GM19193 (cell line): ENCODE data around the gene MACROD1.

Source experiments
- POLR2A ChIP-seq: IDR thresholded peaks from 4 replicates; pipeline ENCODE4 v1.6.1; 2011; ENCODE audit not compliant: insufficient read depth, insufficient read length; ENCODE audit errors: extremely low read depth

The MACROD1 gene

GRCh38 chr11:64020976-64021756 is 144.7 kb downstream of the MACROD1 start:
- TF ChIP-seq POLR2A, result no peak

- TF ChIP-seq POLR2A, result no peak
Observed at GRCh38 chr11:64019106-64020037, 146.5 kb downstream of the MACROD1 start.

DNA sequence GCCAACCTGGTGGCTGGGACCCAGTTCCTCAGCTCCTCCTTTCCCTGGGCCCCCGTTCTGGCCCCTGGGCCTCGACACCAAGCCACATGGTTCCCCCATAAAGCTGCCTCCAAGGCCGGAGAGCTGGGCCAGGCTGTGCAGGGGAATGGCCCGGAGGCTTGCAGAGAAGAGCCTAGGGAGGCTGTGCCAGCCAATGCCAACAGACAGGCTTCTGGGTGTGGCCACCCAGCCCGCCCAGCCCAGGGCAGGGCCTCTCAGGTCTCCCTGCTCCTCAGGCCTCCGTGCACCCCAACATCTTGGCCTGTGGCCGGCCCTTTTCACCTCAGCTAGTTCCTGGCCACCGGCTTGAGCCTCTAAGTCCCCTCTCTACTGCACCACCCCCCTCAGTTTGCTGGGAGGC is 147.6 kb downstream of the MACROD1 start:
- no peak for TF ChIP-seq POLR2A

GRCh38 chr11:64017945-64018224 is 148.0 kb downstream of the MACROD1 start:
- no peak for TF ChIP-seq POLR2A

DNA sequence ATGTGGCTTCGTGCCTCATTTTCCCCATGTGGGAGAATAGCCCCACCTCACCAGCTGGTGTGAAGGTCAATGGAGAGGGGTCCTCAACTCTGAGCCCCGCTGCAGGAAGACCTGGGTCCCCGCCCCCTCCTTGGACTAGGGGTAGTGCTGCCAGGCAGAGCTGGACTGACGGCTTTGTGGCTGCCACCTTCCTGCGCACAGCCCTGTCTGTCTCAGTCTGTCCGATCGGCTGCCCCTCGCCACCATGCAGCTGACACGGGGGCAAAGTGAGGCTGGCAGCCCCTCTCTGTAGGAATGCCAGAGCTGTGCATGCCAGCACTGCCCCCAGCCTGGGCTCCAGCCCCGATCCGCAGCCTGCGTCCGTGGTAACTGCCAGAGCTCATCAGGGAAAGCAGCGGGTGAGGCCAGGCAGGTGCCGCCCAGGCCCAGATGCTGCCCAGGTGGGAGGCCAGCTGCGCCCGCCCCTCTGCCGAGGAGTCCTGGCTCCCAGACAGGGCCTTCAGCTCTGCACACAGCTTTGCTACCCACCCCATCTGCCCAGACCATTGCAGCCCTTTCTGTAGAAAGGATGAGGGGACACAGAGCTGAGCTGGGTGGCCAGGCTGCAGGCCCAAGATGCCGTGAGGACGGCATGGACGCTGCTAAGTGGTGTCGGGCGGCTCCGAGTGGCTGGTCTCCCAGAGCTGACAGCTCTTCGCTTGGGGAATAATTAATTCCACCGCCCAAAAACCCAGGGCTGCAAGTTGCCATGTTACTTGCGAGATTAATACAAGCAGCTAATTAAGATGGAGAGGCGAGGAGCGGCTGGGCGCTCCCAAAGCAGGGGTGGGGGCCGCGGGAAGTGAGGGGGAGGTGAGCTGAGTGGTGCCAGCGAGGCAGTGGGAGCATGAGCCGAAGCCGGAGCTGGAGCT is 149.7 kb downstream of the MACROD1 start:
- TF ChIP-seq POLR2A, result no peak

- no peak for TF ChIP-seq POLR2A
Observed at GRCh38 chr11:64015510-64015909, 150.4 kb downstream of the MACROD1 start.

DNA sequence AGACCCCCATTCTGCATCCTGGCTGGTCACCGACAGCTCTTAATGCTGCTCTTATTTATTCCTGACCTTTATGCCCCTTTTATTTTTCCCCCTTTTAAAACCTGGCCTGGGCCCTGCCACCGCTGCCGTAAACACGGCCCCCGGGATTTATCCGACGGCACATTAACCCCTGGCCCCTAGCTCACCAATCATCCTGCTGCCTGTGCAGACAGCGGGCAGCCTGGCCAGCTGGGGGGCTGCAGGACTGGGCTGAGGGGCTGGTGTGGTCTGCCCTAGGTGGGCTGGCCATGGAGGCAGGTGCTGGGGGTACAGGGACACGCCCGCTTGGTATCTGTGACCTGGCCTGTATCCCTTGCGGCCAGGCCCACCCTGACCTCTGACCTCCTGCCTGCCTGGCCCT is 151.6 kb downstream of the MACROD1 start:
- no peak for TF ChIP-seq POLR2A

DNA sequence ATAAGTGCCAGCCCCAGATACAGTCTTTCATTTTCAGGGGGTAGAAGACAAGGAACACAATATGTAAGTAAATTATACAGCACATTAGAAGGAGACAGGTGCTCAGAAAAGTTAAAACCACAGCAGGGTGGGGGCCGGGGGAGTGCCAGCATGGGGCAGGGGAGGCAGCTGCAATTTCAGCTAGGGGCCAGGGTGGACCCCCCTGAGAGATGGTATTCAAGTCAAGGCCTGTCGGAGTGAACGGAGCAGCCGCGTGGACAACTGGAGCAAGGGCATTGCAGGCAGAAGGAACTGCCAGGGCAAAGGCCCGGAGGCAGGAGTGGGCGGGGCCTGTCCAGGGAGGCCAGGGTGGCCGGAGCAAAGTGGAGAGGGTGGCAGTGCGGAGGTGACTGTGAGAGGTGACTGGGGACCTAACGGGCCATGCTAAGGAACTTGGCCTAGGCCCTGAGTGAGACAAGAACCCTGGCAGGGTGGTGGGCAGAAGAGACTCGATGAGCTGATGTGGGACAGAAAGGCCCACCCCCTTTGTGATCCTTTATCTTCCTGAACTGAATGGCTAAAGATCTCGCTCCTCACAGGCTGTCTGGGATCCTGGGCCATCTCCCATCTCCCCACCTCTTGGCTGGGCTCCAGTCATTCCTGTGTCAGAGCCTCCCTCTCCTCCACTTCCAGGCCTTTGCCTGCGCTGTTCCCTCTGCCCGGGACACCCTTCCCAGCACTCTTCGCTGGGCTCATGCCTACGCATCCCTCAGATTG is 152.6 kb downstream of the MACROD1 start:
- TF ChIP-seq POLR2A, result no peak

- no peak for TF ChIP-seq POLR2A
Observed at GRCh38 chr11:64011371-64011770, 154.5 kb downstream of the MACROD1 start.

DNA sequence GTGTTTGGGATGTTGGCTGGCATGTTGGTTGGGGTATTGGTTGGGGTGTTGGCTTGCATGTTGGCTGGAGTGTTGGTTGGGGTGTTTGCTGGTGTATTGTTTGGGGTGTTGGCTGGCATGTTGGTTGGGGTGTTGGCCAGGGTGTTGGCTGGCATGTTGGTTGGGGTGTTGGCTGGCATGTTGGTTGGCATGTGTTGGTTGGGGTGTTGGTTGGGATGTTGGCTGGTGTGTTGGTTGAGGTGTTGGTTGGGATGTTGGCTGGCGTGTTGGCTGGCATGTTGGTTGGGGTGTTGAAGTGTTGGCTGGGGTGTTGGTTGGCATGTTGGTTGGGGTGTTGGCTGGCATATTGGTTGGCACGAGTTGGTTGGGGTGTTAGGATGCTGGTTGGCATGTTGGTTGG is 155.1 kb downstream of the MACROD1 start:
- TF ChIP-seq POLR2A, result no peak

DNA sequence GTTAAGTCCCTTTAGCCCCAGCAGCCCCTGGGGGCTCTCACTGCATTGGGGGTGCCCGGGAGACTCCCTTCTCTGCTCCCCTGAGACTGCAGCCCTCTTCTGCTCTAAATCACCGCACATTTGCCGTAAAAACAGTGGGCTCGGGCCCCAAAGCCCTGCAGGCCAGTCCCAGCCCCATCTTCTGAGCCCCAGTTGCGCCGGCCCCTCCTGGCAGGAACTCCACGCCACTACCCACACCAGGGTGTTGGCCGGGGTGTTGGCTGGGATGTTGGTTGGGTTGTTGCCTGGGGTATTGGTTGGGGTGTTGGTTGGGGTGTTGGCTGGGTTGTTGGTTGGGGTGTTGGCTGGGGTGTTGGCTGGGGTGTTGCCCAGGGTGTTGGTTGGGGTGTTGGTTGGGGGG is 156.2 kb downstream of the MACROD1 start:
- no peak for TF ChIP-seq POLR2A

DNA sequence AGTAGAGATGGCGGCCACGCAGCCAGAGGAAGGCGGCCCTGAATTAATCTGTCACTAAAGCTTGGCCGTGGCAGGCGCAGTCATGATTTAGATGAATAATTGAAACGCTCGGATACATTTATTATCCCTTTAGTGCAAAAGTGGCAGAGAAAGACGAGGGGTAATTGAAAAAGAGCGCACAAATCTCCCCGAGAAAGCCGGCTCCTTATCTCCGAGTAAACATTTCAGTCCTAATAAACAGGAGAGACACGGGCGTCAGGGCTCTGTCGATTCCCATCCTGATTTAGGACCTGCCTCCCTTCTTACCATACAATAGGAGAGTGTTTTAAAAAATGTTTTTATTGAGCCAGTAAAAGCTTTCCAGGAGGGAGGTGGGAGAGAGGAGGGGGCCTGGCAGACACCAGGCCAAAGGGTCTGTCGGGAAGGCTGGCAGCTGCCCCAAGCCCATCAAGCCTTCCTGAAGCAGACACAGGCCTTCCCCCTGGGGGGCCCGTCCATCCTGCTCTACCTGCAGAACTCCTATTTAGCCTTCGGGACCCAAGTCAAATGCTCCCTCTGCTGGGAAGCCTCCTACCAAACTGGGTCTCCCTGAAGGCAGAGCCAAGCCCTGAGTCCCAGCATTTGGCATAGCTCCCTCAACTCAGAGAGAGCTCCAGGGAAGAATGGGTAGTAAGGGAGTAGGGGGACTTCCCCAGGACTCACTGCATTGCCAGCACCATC is 156.8 kb downstream of the MACROD1 start:
- no peak for TF ChIP-seq POLR2A

- no peak for TF ChIP-seq POLR2A
Observed at GRCh38 chr11:64008283-64008913, 157.5 kb downstream of the MACROD1 start.
